Hematopoietic multipotent progenitor cell treated with erythropoietin and hydrocortisone succinate and interleukin-3 and kit ligand, for 15 days (in vitro differentiated cells): ENCODE data around the gene TULP1.
A peak's percentile ranks its signal among the peaks of the same experiment; 100 is the strongest.

Experiments used
- DNase-seq: peaks from one replicate; pipeline ENCODE4 v3.0.0-alpha.2; 2015; ENCODE audit warnings: low spot score

The TULP1 gene

DNA sequence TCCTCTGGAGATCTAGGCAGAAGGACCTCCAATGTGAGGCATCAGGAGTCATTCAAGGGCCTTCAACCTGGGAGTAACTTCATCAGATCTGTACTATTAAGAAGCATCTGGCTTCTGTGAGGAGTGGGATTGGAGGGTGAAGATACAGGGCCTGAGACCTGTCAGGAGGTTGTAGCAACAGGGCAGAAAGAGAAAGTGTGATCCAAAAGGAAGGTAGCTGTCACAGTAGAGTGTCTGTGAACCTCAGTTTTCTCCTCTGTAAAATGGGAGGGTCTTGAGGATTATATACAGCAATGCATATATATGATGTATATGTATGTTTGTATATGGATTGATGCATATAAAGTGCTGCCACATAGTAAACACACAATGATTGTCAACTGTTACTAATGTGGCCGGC is 47.0 kb downstream of the TULP1 start:
- no peak for DNase-seq

GRCh38 chr6:35463292-35463691 is 49.4 kb downstream of the TULP1 start:
- DNase-seq, result no peak

DNA sequence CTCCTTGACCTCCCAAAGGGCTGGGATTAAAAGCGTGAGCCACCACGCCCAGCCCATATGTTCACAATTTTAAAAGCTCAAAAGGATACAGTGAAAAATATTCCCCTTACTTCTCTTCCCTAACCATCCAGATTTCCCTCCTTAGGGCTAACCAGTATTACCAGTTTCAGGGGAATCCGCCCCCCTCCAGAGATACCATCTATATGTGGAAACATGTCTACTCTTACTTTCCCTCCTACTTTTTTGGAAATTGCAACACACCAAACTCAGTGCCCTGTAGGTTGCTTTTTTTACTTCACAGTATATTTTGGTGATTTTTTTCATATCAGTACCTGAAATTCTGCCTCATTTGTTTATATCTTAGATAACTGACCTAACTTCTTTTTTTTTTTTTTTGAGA is 51.4 kb downstream of the TULP1 start:
- no peak for DNase-seq

GRCh38 chr6:35457907-35458306 is 54.8 kb downstream of the TULP1 start:
- no peak for DNase-seq

GRCh38 chr6:35454391-35455110 is 58.1 kb downstream of the TULP1 start:
- DNase-seq, result no peak

GRCh38 chr6:35453236-35453635 is 59.5 kb downstream of the TULP1 start:
- DNase-seq, result peak; percentile 65

- DNase-seq, result peak; percentile 91
Measured at GRCh38 chr6:35452183-35453090, 60.3 kb downstream of the TULP1 start, which contains the start of gene FANCE. Gene FANCE, plus strand, starts transcription at chr6:35452338. Its CDS starts 208 bp downstream, at chr6:35452546.

- no peak for DNase-seq
Measured at GRCh38 chr6:35451354-35452182, 61.1 kb downstream of the TULP1 start.

- DNase-seq, result peak; percentile 78
Measured at GRCh38 chr6:35449287-35449881, 63.3 kb downstream of the TULP1 start.

- DNase-seq, result no peak
Measured at GRCh38 chr6:35448191-35448590, 64.5 kb downstream of the TULP1 start.
